HEK293 (cell line): ENCODE measurements around the gene MERTK.

Experiments
- CTCF ChIA-PET: fragments of 350-600 bp; formaldehyde crosslinking; extraction: SDS; loops from one replicate; lab custom pipeline; 2021; ENCODE audit warnings: antibody characterized with exemption; lab: Yijun Ruan, JAX
- POLR2A ChIA-PET: fragments of 300-600 bp; formaldehyde crosslinking; extraction: SDS; loops from one replicate; lab custom pipeline; 2020; ENCODE audit warnings: antibody characterized with exemption, inconsistent platforms; lab: Yijun Ruan, JAX
- H3K27ac ChIP-seq: fragments of 200-500 bp; sonication (Bioruptor generic); 2 replicates; pipeline ENCODE4 v1.5.1; 2014; ENCODE audit warnings: low read depth, low read length, control low read depth, inconsistent platforms; ENCODE audit errors: extremely low read depth
- H3K36me3 ChIP-seq, 2 experiments: fragments of 200-500 bp in 1 of 2; sonication (Bioruptor generic) in 1 of 2; 1 replicate in 1 of 2; 2 replicates in 1 of 2; pipeline ENCODE4 v1.5.1; 2014 to 2017; ENCODE audit warnings: inconsistent platforms in 2 of 2, low read length in 2 of 2; ENCODE audit not compliant: control insufficient read depth in 2 of 2, insufficient read depth in 1 of 2
- H3K4me1 ChIP-seq: fragments of 200-500 bp; sonication (Bioruptor generic); 2 replicates; pipeline ENCODE4 v1.5.1; 2014; ENCODE audit warnings: mild to moderate bottlenecking, low read length, inconsistent platforms; ENCODE audit not compliant: control insufficient read depth, insufficient read depth
- H3K4me3 ChIP-seq: 2 replicates; pipeline ENCODE4 v1.5.1; 2011; ENCODE audit warnings: low read depth, mild to moderate bottlenecking, control low read depth, low read length, moderate library complexity
- H3K9me3 ChIP-seq: fragments of 200-500 bp; sonication (Bioruptor generic); 2 replicates; pipeline ENCODE4 v1.5.1; 2014; ENCODE audit warnings: low read depth, low read length, inconsistent platforms; ENCODE audit not compliant: control insufficient read depth, insufficient read depth
- EGR2 ChIP-seq: fragments of 450-650 bp; formaldehyde crosslinking; IDR thresholded peaks from 2 replicates; pipeline ENCODE4 v1.5.1; 2016; ENCODE audit warnings: low read depth, missing biosample characterization, missing genetic modification characterization
- KLF8 ChIP-seq: fragments of 450-650 bp; formaldehyde crosslinking; IDR thresholded peaks from 2 replicates; pipeline ENCODE4 v1.5.1; 2016; ENCODE audit warnings: missing biosample characterization, missing genetic modification characterization
- ZFHX2 ChIP-seq: fragments of 450-650 bp; formaldehyde crosslinking; conservative IDR thresholded peaks from 2 replicates; pipeline ENCODE4 v1.5.1; 2016; ENCODE audit warnings: missing biosample characterization, missing genetic modification characterization
- ZNF114 ChIP-seq: fragments of 450-650 bp; formaldehyde crosslinking; IDR thresholded peaks from 2 replicates; pipeline ENCODE4 v1.5.0; 2017; ENCODE audit warnings: missing biosample characterization, missing genetic modification characterization
- ZNF121 ChIP-seq: fragments of 450-650 bp; formaldehyde crosslinking; IDR thresholded peaks from 2 replicates; pipeline ENCODE4 v1.5.1; 2016; ENCODE audit warnings: missing biosample characterization, missing genetic modification characterization
- ZNF132 ChIP-seq: fragments of 450-650 bp; formaldehyde crosslinking; IDR thresholded peaks from 2 replicates; pipeline ENCODE4 v1.5.1; 2017; ENCODE audit warnings: missing biosample characterization, missing genetic modification characterization, borderline replicate concordance
- ZNF133 ChIP-seq: fragments of 450-650 bp; formaldehyde crosslinking; IDR thresholded peaks from 2 replicates; pipeline ENCODE4 v1.5.1; 2016; ENCODE audit warnings: missing biosample characterization, missing genetic modification characterization
- ZNF146 ChIP-seq: fragments of 450-650 bp; formaldehyde crosslinking; IDR thresholded peaks from 2 replicates; pipeline ENCODE4 v1.5.1; 2016; ENCODE audit warnings: missing biosample characterization, missing genetic modification characterization
- ZNF214 ChIP-seq: fragments of 450-650 bp; formaldehyde crosslinking; IDR thresholded peaks from 2 replicates; pipeline ENCODE4 v1.5.1; 2017; ENCODE audit warnings: missing biosample characterization, mild to moderate bottlenecking, missing genetic modification characterization, borderline replicate concordance
- ZNF23 ChIP-seq: fragments of 450-650 bp; formaldehyde crosslinking; IDR thresholded peaks from 2 replicates; pipeline ENCODE4 v1.5.1; 2016; ENCODE audit warnings: missing biosample characterization, missing genetic modification characterization, borderline replicate concordance
- ZNF324 ChIP-seq: fragments of 450-650 bp; formaldehyde crosslinking; IDR thresholded peaks from 2 replicates; pipeline ENCODE4 v1.5.1; 2016; ENCODE audit warnings: missing biosample characterization, missing genetic modification characterization
- ZNF350 ChIP-seq: fragments of 450-650 bp; formaldehyde crosslinking; IDR thresholded peaks from 2 replicates; pipeline ENCODE4 v1.5.0; 2017; ENCODE audit warnings: missing biosample characterization, mild to moderate bottlenecking, missing genetic modification characterization
- ZNF473 ChIP-seq: fragments of 450-650 bp; formaldehyde crosslinking; IDR thresholded peaks from 2 replicates; pipeline ENCODE4 v1.5.1; 2017; ENCODE audit warnings: missing biosample characterization, missing genetic modification characterization
- ZNF518A ChIP-seq: fragments of 450-650 bp; formaldehyde crosslinking; conservative IDR thresholded peaks from 2 replicates; pipeline ENCODE4 v1.5.1; 2016; ENCODE audit warnings: low read depth, missing biosample characterization, missing genetic modification characterization
- ZNF521 ChIP-seq: fragments of 450-650 bp; formaldehyde crosslinking; IDR thresholded peaks from 2 replicates; pipeline ENCODE4 v1.5.1; 2017; ENCODE audit warnings: missing biosample characterization, mild to moderate bottlenecking, missing genetic modification characterization
- ZNF529 ChIP-seq: fragments of 450-650 bp; formaldehyde crosslinking; IDR thresholded peaks from 2 replicates; pipeline ENCODE4 v1.5.1; 2017; ENCODE audit warnings: missing genetic modification characterization, missing biosample characterization; ENCODE audit not compliant: insufficient replicate concordance
- ZNF560 ChIP-seq: fragments of 450-650 bp; formaldehyde crosslinking; IDR thresholded peaks from 2 replicates; pipeline ENCODE4 v1.5.1; 2017; ENCODE audit warnings: missing biosample characterization, missing genetic modification characterization, borderline replicate concordance
- ZNF623 ChIP-seq: fragments of 450-650 bp; formaldehyde crosslinking; IDR thresholded peaks from 2 replicates; pipeline ENCODE4 v1.5.1; 2016; ENCODE audit warnings: missing biosample characterization, missing genetic modification characterization
- ZNF654 ChIP-seq: fragments of 450-650 bp; formaldehyde crosslinking; IDR thresholded peaks from 2 replicates; pipeline ENCODE4 v1.5.1; 2016; ENCODE audit warnings: low read depth, missing biosample characterization, missing genetic modification characterization
- TF ChIP-seq, protein P1 (sequence below): fragments of 450-650 bp; formaldehyde crosslinking; IDR thresholded peaks from 2 replicates; pipeline ENCODE4 v1.5.1; 2016; ENCODE audit warnings: missing biosample characterization, missing genetic modification characterization
- TF ChIP-seq, protein P2 (sequence below): fragments of 450-650 bp; formaldehyde crosslinking; IDR thresholded peaks from 2 replicates; pipeline ENCODE4; 2016; ENCODE audit warnings: missing biosample characterization, missing genetic modification characterization

MERTK gene

DNA sequence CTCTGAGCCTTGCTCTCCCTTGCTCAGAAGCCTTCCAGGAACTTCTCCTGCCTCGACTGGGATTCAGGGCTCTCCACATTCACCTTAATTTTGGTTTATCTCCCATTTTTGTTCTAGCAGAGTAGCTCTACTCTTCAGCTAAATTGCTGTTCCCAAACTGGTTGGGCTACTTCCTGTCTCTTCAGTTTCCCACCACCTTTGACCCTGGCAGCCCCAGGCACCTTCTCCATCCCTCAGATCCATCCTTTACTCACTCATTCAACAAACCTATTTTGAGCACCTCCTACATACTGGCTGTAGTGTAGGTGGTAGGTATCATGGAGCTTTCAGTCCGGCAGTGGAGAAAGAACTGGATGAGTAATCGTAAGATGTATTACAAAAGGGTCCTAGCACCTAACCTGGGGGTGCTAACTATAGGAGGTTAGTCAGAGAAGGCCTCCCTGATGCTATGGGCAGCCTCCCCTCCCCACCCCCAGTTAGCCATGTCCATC is 26.3 kb downstream of the MERTK start:
- CTCF ChIA-PET, result interaction anchor here (0.6 kb wide), 1 partner anchor 59 kb away, joined by 4 read pairs; no protein-coding TSS in a partner anchor
- POLR2A ChIA-PET, result no interaction called here
- Histone ChIP-seq H3K4me3 (no peak overlapping the region), H3K9me3 (no peaks in the 10 kb centered on the region), H3K4me1 (no peaks in the 10 kb centered on the region), H3K27ac (no peak overlapping the region), H3K36me3 (peaks cover 0 to 5% of the 10 kb centered on the region in 2 experiments)
- peak; percentile 52; the same call in 1 of the 2 replicates for TF ChIP-seq EGR2 (tag by site-specific recombination)
- TF ChIP-seq ZFHX2 (tag by site-specific recombination), result 0 out of 2 replicates have a peak, but pooled peaks have one; percentile 58
- TF ChIP-seq ZNF560, result no peak

DNA sequence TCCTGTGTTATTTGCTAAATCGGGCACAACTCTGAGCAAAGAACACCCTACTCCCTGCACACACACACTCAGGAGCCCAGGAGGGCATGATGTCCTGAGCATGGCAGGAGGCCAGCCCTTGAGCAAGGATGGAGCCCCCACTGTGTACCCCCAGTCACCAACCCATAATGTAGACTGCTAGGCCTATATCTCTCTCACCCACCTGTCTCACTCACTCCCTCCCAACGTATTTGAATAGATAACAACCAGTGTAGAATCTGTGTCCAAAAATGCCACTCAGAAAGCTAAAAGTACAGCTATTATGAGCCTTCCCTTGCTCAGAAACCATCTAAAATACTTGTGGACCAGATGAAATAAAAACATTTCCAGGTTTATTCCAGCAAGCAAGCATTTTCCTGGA is 29.3 kb downstream of the MERTK start:
- Histone ChIP-seq H3K4me1 (no peaks in the 10 kb centered on the region), H3K27ac (no peak overlapping the region), H3K9me3 (no peaks in the 10 kb centered on the region), H3K4me3 (no peak overlapping the region), H3K36me3 (peaks cover 0 to 24% of the 10 kb centered on the region in 2 experiments)
- ChIA-PET CTCF (interaction anchor here (1.1 kb wide), 1 partner anchor 9 kb away, joined by 3 read pairs; no protein-coding TSS in a partner anchor), POLR2A (no interaction called here)
- TF ChIP-seq ZNF114 (no peak), ZNF132 (tag by site-specific recombination) (no peak), ZNF121 (tag by site-specific recombination) (no peak), ZNF133 (tag by site-specific recombination) (no peak), ZNF560 (no peak), ZNF23 (no peak), KLF8 (tag by site-specific recombination) (no peak), ZNF518A (tag by site-specific recombination) (no peak)
- TF ChIP-seq, protein P1, sequence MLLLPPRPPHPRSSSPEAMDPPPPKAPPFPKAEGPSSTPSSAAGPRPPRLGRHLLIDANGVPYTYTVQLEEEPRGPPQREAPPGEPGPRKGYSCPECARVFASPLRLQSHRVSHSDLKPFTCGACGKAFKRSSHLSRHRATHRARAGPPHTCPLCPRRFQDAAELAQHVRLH (tag by site-specific recombination), result no peak

DNA sequence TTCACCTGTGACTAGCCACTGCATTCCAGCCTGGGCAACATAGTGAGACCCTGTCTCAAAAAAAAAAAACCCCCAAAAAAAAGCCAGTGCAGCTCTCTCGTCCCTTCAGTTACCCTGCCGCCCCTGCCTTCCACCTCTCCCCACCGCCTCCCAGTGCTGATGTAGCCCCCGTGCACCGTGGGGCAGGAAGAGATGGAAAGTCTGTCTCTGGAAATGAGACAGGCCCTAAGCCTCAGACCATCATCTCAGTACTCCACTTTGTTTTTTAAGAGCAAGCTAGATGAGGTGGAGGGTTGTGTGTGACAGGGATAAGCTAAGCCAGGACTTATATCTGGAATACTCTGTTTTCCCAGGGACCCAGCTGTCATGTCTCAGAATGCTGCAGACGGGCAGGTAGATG is 32.0 kb downstream of the MERTK start:
- H3K36me3 ChIP-seq, result peaks cover 0 to 29% of the 10 kb centered on the region in 2 experiments
- no peak for TF ChIP-seq ZNF146 (tag by site-specific recombination)
- TF ChIP-seq, protein P2, sequence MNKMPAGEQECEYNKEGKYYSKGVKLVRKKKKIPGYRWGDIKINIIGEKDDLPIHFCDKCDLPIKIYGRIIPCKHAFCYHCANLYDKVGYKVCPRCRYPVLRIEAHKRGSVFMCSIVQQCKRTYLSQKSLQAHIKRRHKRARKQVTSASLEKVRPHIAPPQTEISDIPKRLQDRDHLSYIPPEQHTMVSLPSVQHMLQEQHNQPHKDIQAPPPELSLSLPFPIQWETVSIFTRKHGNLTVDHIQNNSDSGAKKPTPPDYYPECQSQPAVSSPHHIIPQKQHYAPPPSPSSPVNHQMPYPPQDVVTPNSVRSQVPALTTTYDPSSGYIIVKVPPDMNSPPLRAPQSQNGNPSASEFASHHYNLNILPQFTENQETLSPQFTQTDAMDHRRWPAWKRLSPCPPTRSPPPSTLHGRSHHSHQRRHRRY (tag by site-specific recombination), result no peak
- TF ChIP-seq ZNF324, result no peak
- no peak for TF ChIP-seq ZNF654 (tag by site-specific recombination)
- no peak for TF ChIP-seq ZNF214 (tag by site-specific recombination)
- TF ChIP-seq ZNF529 (tag by site-specific recombination), result no peak
- no peak for TF ChIP-seq ZNF521 (tag by site-specific recombination)
- TF ChIP-seq ZNF623 (tag by site-specific recombination), result no peak
- TF ChIP-seq ZNF473 (tag by site-specific recombination), result no peak
- no peak for TF ChIP-seq ZNF350 (tag by site-specific recombination)
- no peaks in the 10 kb centered on the region for H3K4me1 ChIP-seq
- no peak overlapping the region for H3K27ac ChIP-seq
- H3K4me3 ChIP-seq, result no peak overlapping the region
- H3K9me3 ChIP-seq, result no peaks in the 10 kb centered on the region
- CTCF ChIA-PET, result no interaction called here
- POLR2A ChIA-PET, result no interaction called here
